ENCODE data around the gene CD101. TPM values are rescaled to one million over a fixed set of nuclear protein-coding genes. Genes with fewer than 3 reads are reported as not detected.

The CD101 gene
- total and polyA plus RNA-seq, 4 donors, result 2.0 to 17.8 (median 4.4) TPM

DNA sequence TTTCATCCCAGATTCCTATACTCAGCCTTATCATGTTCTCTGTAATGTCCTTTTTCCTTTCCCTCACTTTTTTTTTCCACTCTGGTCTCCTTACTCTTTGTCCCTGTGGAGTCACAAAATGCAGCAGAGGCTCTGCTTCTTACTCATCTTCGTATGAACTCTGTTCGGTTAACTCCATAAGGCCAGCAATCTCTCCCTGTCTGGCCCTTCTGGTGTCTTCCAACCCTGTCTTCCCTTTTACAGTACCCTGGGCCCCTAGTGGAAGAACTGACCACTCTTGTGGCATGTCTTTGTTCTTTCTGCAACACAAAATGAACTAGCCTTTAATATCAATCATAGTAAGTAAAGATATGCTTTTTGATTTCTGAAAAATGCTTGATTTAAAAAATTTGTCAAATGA is 7.1 kb downstream of the CD101 start:
- no peaks in the 10 kb centered on the region for H3K27me3 ChIP-seq (ENCODE audit: control insufficient read depth in 3 of 3, insufficient read depth in 3 of 3, low read length in 2 of 3)
- TF ChIP-seq, protein P1, sequence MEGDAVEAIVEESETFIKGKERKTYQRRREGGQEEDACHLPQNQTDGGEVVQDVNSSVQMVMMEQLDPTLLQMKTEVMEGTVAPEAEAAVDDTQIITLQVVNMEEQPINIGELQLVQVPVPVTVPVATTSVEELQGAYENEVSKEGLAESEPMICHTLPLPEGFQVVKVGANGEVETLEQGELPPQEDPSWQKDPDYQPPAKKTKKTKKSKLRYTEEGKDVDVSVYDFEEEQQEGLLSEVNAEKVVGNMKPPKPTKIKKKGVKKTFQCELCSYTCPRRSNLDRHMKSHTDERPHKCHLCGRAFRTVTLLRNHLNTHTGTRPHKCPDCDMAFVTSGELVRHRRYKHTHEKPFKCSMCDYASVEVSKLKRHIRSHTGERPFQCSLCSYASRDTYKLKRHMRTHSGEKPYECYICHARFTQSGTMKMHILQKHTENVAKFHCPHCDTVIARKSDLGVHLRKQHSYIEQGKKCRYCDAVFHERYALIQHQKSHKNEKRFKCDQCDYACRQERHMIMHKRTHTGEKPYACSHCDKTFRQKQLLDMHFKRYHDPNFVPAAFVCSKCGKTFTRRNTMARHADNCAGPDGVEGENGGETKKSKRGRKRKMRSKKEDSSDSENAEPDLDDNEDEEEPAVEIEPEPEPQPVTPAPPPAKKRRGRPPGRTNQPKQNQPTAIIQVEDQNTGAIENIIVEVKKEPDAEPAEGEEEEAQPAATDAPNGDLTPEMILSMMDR (IDR thresholded peaks at IDR 0.05; ENCODE audit: control extremely low read depth, extremely low read depth), result no peak
- 59 to 69% methylated on average over 2 of the region's 2 CpGs for WGBS, 2 donors
- H3K27ac ChIP-seq (ENCODE audit: low read depth in 1 of 2, low read length in 1 of 2), result no peak overlapping the region
- H3K9me3 ChIP-seq (ENCODE audit: control insufficient read depth in 4 of 4, insufficient read depth in 3 of 4, low read length in 3 of 4), result no peaks in the 10 kb centered on the region
- H3K4me3 ChIP-seq, result no peak overlapping the region
- H3K9ac ChIP-seq (ENCODE audit: insufficient read depth in 1 of 2, low read length in 2 of 2), result no peak overlapping the region
- no peaks in the 10 kb centered on the region for H3K36me3 ChIP-seq (ENCODE audit: control insufficient read depth in 4 of 4, insufficient read depth in 4 of 4, low read length in 4 of 4)
- no peaks in the 10 kb centered on the region for H3K4me1 ChIP-seq (ENCODE audit: control insufficient read depth in 5 of 5, insufficient read depth in 5 of 5, low read length in 5 of 5)
- DNase-seq, result no peak
- ATAC-seq (ENCODE audit: insufficient read depth, low FRiP score), result no peak

DNA sequence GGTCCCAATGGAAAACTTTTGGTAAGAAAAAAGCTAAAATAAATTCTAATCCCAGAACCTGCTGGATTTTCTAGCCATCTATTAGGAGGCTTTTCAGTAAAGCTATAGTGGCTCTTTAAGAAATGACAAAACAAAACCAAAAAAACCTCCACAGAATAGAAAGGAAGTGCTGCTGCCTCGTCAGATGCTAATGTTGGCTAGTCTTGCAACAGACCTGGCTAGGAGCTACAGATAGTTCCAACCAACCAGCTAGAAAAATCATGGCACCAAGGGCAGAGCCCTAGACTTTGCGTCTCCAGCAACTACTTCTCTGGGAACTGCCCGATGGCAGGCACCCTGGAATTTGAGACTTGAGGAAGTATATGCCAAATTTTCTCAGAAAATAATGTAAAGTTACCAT is 7.6 kb downstream of the CD101 start:
- WGBS, 2 donors, result 38 to 50% methylated on average over 3 of the region's 3 CpGs
- no peak overlapping the region for H3K4me3 ChIP-seq
- H3K36me3 ChIP-seq (ENCODE audit: control insufficient read depth in 4 of 4, insufficient read depth in 4 of 4, low read length in 4 of 4), result no peaks in the 10 kb centered on the region
- no peak overlapping the region for H3K9ac ChIP-seq (ENCODE audit: insufficient read depth in 1 of 2, low read length in 2 of 2)
- DNase-seq (no peak), ATAC-seq (ENCODE audit: insufficient read depth, low FRiP score) (no peak)
- TF ChIP-seq, protein P1 (IDR thresholded peaks at IDR 0.05; ENCODE audit: control extremely low read depth, extremely low read depth), result no peak
- no peaks in the 10 kb centered on the region for H3K9me3 ChIP-seq (ENCODE audit: control insufficient read depth in 4 of 4, insufficient read depth in 3 of 4, low read length in 3 of 4)
- no peaks in the 10 kb centered on the region for H3K4me1 ChIP-seq (ENCODE audit: control insufficient read depth in 5 of 5, insufficient read depth in 5 of 5, low read length in 5 of 5)
- no peaks in the 10 kb centered on the region for H3K27me3 ChIP-seq (ENCODE audit: control insufficient read depth in 3 of 3, insufficient read depth in 3 of 3, low read length in 2 of 3)
- no peak overlapping the region for H3K27ac ChIP-seq (ENCODE audit: low read depth in 1 of 2, low read length in 1 of 2)

DNA sequence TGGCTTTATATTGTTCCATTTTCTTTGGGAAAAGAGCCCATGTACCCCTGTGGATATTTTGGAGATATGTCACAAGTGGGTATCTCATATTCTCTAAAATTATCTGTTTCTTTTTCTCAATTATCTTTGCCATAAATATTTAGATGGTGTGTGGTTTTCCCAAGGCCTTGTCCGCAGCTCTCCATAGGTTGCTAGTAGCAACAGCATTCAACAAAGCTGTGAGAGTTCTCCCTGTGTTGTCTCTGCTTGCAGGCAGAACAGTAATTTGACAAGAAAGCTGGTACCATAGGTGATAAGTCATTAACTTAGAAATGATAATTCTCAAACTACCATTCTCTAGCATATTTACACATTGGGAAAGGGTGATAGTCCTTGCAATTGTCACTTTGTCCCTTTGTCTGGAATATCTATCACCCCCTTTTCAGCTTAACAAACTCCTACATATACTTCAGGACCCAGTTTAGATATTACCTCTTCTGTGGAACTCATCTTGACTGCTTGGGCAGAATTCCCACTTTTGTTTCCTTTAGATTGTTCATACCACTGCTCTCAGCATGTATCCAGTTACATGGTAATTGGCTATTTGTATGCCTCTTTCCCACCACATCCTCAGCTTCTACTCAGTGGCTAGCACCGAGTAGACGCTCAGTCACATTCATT is 8.9 kb downstream of the CD101 start:
- H3K9ac ChIP-seq (ENCODE audit: insufficient read depth in 1 of 2, low read length in 2 of 2), result no peak overlapping the region

More for the DNA sequence above, 8.9 kb downstream of the CD101 start:
- H3K27ac ChIP-seq (ENCODE audit: low read depth in 1 of 2, low read length in 1 of 2), result no peak overlapping the region
- WGBS, 2 donors, result 92 to 95% methylated on average over 3 of the region's 3 CpGs
- no peaks in the 10 kb centered on the region for H3K9me3 ChIP-seq (ENCODE audit: control insufficient read depth in 4 of 4, insufficient read depth in 3 of 4, low read length in 3 of 4)
- no peak for ATAC-seq (ENCODE audit: insufficient read depth, low FRiP score)
- TF ChIP-seq, protein P1 (IDR thresholded peaks at IDR 0.05; ENCODE audit: control extremely low read depth, extremely low read depth), result no peak
- no peak for DNase-seq
- H3K4me1 ChIP-seq (ENCODE audit: control insufficient read depth in 5 of 5, insufficient read depth in 5 of 5, low read length in 5 of 5), result no peaks in the 10 kb centered on the region
- H3K36me3 ChIP-seq (ENCODE audit: control insufficient read depth in 4 of 4, insufficient read depth in 4 of 4, low read length in 4 of 4), result no peaks in the 10 kb centered on the region
- no peaks in the 10 kb centered on the region for H3K27me3 ChIP-seq (ENCODE audit: control insufficient read depth in 3 of 3, insufficient read depth in 3 of 3, low read length in 2 of 3)
- no peak overlapping the region for H3K4me3 ChIP-seq

Measured in lung (tissue), 12 donors.